GM10266 (cell line): Measurements from ENCODE around the gene SLC12A9.
"Not testable (repeated sequence)": the region's sequence is repeated elsewhere in the genome, so short reads cannot be mapped to it uniquely, and the experiment has no call there.

Experiments used
- DNase-seq: peaks from one replicate; pipeline ENCODE4 v3.0.0; 2012; ENCODE audit errors: extremely low spot score
- TF ChIP-seq, protein P1 (sequence below): IDR thresholded peaks from 2 replicates; pipeline ENCODE4 v1.5.1; 2012; ENCODE audit warnings: mild to moderate bottlenecking, low read depth; ENCODE audit not compliant: control insufficient read depth, insufficient read depth; ENCODE audit errors: missing control alignments

The SLC12A9 gene, protein sequence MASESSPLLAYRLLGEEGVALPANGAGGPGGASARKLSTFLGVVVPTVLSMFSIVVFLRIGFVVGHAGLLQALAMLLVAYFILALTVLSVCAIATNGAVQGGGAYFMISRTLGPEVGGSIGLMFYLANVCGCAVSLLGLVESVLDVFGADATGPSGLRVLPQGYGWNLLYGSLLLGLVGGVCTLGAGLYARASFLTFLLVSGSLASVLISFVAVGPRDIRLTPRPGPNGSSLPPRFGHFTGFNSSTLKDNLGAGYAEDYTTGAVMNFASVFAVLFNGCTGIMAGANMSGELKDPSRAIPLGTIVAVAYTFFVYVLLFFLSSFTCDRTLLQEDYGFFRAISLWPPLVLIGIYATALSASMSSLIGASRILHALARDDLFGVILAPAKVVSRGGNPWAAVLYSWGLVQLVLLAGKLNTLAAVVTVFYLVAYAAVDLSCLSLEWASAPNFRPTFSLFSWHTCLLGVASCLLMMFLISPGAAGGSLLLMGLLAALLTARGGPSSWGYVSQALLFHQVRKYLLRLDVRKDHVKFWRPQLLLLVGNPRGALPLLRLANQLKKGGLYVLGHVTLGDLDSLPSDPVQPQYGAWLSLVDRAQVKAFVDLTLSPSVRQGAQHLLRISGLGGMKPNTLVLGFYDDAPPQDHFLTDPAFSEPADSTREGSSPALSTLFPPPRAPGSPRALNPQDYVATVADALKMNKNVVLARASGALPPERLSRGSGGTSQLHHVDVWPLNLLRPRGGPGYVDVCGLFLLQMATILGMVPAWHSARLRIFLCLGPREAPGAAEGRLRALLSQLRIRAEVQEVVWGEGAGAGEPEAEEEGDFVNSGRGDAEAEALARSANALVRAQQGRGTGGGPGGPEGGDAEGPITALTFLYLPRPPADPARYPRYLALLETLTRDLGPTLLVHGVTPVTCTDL

DNA sequence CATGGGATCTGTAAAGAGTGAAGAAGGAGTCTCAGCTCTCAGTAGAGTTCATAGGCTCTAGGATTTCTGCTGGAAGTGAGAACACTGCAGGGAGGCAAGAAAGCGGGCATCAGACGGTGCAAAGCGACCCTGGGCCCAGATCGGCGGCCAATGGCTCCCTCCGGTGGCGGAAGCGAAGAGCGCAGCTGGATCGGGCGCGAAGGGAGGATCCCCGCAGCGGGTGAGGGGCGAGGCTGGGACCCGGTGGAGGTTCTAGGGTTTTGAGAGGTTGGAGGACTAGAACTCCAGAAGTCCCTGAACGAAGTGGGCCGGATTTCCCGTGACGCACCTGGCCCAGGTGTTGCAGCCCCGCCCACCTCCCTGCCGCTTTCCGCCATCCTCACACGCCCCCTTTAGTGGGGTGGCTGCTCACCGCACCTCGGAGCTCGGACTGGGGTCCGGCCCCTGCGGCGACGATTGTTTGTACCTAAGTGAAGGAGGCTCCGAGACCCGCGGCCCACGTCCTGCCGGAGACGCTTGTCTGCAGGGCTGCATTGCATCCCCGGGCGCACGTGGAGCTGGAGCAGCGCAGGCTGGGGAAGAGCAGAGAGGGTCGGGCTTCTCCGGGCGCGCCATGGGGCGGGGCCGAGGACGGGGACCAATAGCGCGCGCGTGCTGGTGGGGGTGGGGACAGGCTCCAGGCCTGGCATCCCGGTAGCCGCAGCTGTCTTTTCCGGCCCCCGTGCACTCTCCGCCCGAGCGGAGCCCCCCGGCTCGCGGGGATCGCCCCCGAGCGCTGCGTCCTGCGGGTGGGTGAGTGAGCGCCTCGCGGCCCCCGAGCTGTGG lies at the start of gene SLC12A9:
TSS of gene SLC12A9 (plus strand) at position 666 of the 825 bp plus-strand sequence. CDS start 1,485 bp downstream, outside the sequence.
- peak; percentile 95 for DNase-seq
- TF ChIP-seq, protein P1, sequence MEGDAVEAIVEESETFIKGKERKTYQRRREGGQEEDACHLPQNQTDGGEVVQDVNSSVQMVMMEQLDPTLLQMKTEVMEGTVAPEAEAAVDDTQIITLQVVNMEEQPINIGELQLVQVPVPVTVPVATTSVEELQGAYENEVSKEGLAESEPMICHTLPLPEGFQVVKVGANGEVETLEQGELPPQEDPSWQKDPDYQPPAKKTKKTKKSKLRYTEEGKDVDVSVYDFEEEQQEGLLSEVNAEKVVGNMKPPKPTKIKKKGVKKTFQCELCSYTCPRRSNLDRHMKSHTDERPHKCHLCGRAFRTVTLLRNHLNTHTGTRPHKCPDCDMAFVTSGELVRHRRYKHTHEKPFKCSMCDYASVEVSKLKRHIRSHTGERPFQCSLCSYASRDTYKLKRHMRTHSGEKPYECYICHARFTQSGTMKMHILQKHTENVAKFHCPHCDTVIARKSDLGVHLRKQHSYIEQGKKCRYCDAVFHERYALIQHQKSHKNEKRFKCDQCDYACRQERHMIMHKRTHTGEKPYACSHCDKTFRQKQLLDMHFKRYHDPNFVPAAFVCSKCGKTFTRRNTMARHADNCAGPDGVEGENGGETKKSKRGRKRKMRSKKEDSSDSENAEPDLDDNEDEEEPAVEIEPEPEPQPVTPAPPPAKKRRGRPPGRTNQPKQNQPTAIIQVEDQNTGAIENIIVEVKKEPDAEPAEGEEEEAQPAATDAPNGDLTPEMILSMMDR = peak; percentile 94

DNA sequence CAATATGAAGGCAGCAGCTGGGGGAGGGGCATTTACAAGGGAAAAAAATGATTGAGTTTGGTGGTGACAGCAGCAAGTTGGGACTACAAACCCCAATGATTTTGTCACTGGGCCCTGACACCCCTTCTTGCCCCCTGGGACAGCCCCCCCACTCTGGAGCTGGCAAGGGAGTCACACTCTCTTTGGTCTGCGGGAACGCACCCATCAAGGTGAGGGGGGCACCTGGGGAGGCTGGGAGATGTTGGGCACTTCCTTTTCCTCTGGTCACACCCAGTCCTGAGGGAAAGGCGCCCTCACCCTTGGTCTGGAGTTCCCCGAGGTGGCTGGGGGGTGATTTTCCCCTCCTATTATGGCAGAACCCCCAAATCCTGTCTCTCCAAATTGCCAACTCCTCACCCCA lies 49.6 kb upstream of the SLC12A9 start:
- DNase-seq = no peak
- TF ChIP-seq, protein P1 = no peak

DNA sequence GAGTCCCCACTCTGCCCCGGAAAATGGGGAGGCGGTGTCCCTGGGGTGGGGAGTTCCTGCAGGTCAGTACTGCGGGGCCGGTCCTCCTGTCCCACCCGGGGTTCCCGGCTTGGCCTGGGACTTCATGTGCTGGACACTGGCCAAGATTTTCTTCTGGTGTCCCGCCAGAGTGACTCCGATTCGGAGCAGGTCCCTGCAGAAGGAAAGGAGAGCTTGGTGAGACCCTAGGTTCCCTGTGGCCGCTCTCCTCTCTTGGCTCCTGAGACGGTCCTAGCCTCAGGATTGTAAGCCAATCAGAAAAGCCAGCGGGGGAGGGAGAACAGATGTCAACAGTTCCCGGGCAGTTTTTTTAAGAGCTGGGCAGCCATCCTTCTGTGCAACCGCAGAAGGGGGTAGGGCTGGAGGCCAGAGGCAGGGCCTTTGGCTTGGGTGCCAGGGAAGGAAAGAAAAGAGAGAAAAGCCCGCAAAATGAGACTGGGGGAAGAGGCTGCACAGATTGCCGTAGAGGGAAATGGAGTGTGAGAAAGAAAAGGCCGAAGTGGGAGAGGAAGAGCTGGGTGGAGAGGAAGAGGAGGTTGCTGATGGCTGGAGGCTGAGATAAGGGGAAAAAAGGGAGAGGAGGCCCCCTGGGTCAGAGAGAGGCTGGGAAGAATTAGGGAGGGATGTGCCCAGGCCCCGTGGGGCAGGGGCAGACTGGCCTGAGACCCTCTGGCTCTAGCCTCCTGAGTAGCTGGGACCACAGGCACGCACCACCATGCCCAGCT lies 48.9 kb upstream of the SLC12A9 start:
- peak; percentile 93 for DNase-seq
- TF ChIP-seq, protein P1 = no peak

DNA sequence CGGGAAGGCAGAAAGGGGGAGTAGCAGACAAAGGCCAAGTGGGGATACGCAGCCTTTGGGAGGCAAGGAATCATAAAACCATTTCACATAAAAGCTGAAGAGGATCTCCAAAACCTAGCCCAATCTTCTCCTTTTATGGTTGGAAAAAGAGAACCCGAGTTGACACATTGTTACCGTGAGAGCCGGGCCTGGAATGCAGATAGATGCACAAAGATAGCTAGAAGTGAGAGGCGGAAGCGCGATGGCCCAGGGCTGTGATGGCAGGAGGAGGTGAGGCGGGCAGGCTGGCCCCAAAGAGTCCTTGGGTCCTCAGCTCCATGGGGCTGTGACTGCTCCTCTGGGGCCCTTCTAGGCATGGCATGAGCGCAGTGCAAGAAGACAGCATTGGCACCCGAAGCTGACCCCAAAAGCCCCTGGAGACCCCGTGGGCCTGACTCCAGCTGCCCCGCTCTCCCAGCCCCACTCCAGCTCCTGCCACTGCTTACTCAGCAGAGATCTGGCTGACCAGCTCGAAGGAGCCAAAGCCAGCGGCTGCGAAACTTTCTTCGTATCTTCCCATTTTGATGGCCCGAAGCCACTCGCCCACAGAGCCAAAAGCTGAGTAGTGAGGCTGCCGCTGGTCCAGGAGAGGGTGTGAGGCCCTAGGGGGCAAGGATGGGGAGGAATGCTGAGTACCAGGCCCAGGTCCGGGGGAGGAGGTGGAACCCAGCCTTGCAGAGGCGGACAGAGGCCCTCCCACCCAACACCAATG lies 47.7 kb upstream of the SLC12A9 start:
- TF ChIP-seq, protein P1 = no peak
- no peak for DNase-seq

DNA sequence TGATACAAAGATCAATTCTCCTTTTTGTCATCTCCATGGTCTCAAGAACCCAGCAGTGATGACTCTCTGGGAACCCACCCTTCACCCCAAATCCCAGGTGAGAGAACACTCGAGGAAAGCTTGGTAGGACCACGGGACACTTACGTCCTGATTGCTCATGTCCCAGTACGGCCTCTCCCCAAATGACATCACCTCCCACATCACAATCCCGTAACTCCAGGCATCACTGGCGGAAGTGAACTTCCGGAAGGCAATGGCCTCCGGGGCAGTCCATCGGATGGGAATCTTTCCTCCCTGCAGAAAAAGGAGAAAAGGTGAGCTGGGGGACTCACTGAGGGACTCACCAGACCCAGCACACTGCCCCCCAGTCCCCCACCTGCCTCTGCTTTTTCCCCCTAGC lies 46.2 kb upstream of the SLC12A9 start:
- TF ChIP-seq, protein P1 = no peak
- no peak for DNase-seq

DNA sequence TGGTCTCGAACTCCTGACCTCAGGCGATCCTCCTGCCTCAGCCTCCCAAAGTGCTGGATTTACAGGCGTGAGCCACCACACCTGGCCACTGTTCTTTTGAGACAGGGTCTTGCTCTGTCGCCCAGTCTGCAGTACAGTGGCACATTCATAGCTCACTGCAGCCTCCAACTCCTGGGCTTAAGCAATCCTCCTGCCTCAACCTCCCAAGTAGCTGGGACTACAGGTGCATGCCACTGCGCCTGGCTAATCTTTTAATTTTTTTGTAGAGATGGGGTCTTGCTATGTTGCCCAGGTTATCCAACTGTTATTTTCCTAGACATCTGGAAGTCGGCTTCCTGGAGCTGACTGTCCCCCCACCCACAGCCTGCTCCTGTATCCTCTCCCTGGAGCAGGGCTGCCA lies 45.6 kb upstream of the SLC12A9 start:
- DNase-seq = not testable (repeated sequence)
